Liver (tissue), 3 donors: ENCODE data around the gene SLC66A2.

Experiments
- EGR1 ChIP-seq, 2 donors: IDR thresholded peaks; 2 replicates each; pipeline ENCODE4 v1.6.1; 2016 to 2018; ENCODE audit warnings: antibody characterized with exemption in 2 of 2, low read depth in 2 of 2
- FOXA1 ChIP-seq: IDR thresholded peaks from 2 replicates; pipeline ENCODE4 v1.6.1; 2016; ENCODE audit warnings: antibody characterized with exemption
- MAX ChIP-seq: IDR thresholded peaks from 2 replicates; pipeline ENCODE4 v1.6.1; 2016; ENCODE audit warnings: antibody characterized with exemption
- NR2F2 ChIP-seq: IDR thresholded peaks from 2 replicates; pipeline ENCODE4 v1.6.1; 2016; ENCODE audit warnings: antibody characterized with exemption
- RAD21 ChIP-seq, 2 donors: IDR thresholded peaks; 2 replicates each; pipeline ENCODE4 v1.6.1; 2016; ENCODE audit warnings: antibody characterized with exemption in 2 of 2, mild to moderate bottlenecking in 2 of 2
- REST ChIP-seq: IDR thresholded peaks from 2 replicates; pipeline ENCODE4 v1.6.1; 2016; ENCODE audit warnings: antibody characterized with exemption, mild to moderate bottlenecking
- SP1 ChIP-seq: IDR thresholded peaks from 2 replicates; pipeline ENCODE4 v1.6.1; 2018; ENCODE audit warnings: antibody characterized with exemption, mild to moderate bottlenecking
- TAF1 ChIP-seq: conservative IDR thresholded peaks from 2 replicates; pipeline ENCODE4 v1.6.1; 2016; ENCODE audit warnings: antibody characterized with exemption, mild to moderate bottlenecking
- TF ChIP-seq, protein P1 (sequence below): fragments of 150-350 bp; IDR thresholded peaks from 2 replicates; pipeline ENCODE4 v1.5.1; 2017; ENCODE audit warnings: improper control_type of control experiment, low read depth, low read length; ENCODE audit not compliant: missing input control
- TF ChIP-seq, protein P2 (sequence below): IDR thresholded peaks from 2 replicates; pipeline ENCODE4 v1.6.1; 2016; ENCODE audit warnings: antibody characterized with exemption
- donor health status: healthy.
- donor health status: healthy.

DNA sequence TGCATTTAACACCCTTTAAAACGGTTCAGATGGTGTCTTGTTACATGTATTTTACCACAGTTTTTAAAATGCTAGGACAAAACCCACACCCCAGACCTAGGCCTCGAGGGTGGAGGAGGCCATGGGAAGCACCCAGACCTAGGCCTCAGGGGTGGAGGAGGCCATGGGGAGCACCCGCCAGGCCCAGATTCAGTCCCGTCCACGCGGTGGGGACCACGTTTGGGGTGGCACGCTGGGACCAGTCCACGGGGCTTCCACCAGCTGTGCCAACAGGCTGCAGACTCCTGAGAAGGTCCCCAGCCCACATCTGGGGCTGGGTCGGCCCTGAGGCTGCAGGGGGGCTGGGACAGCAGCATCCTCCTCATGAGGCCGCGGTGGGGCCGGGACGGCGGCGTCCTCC is 63.4 kb downstream of the SLC66A2 start:
- TF ChIP-seq, protein P1, sequence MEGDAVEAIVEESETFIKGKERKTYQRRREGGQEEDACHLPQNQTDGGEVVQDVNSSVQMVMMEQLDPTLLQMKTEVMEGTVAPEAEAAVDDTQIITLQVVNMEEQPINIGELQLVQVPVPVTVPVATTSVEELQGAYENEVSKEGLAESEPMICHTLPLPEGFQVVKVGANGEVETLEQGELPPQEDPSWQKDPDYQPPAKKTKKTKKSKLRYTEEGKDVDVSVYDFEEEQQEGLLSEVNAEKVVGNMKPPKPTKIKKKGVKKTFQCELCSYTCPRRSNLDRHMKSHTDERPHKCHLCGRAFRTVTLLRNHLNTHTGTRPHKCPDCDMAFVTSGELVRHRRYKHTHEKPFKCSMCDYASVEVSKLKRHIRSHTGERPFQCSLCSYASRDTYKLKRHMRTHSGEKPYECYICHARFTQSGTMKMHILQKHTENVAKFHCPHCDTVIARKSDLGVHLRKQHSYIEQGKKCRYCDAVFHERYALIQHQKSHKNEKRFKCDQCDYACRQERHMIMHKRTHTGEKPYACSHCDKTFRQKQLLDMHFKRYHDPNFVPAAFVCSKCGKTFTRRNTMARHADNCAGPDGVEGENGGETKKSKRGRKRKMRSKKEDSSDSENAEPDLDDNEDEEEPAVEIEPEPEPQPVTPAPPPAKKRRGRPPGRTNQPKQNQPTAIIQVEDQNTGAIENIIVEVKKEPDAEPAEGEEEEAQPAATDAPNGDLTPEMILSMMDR: no peak
- TF ChIP-seq RAD21 (IDR thresholded peaks at IDR 0.05) (no peak), FOXA1 (no peak), MAX (no peak), REST (no peak), EGR1 (IDR thresholded peaks at IDR 0.05; ENCODE audit: low read depth in 2 of 2) (no peak), SP1 (no peak), NR2F2 (no peak), TAF1 (no peak)
- TF ChIP-seq, protein P2, sequence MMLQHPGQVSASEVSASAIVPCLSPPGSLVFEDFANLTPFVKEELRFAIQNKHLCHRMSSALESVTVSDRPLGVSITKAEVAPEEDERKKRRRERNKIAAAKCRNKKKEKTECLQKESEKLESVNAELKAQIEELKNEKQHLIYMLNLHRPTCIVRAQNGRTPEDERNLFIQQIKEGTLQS: no peak
